SK-N-SH (cell line): ENCODE data around the gene TECPR2. TPM values are rescaled to one million over a fixed set of nuclear protein-coding genes. Genes with fewer than 3 reads are reported as not detected.

Experiments used
- CTCF ChIA-PET: fragments of 300-600, 350-600 bp; formaldehyde crosslinking; extraction: SDS; loops from one replicate; lab custom pipeline; 2021; lab: Yijun Ruan, JAX
- POLR2A ChIA-PET: fragments of 350-600 bp; sonication (Branson Sonifier 250); formaldehyde crosslinking; extraction: SDS; loops from one replicate; lab custom pipeline; 2020; ENCODE audit warnings: antibody characterized with exemption, inconsistent platforms; lab: Yijun Ruan, JAX
- DNase-seq: peaks from one replicate; pipeline ENCODE4 v3.0.0; 2012
- H2AFZ ChIP-seq: fragments of 200-600 bp; sonication (generic); 2 replicates; pipeline ENCODE4 v1.8.1; 2016; ENCODE audit warnings: antibody characterized with exemption, mild to moderate bottlenecking, low read depth
- H3F3A ChIP-seq: fragments of 200-600 bp; sonication (generic); replicated peaks from 2 replicates; pipeline ENCODE3; 2016; ENCODE audit warnings: antibody characterized with exemption, mild to moderate bottlenecking; ENCODE audit not compliant: insufficient read depth
- H3K27ac ChIP-seq, 2 experiments: fragments of 200-500 bp in 1 of 2; fragments of 200-600 bp in 1 of 2; sonication (Bioruptor generic) in 1 of 2; sonication (generic), shearing (Covaris generic) in 1 of 2; 2 replicates each; pipeline versions ENCODE4 v1.5.1 to v1.6.1; 2014 to 2016; ENCODE audit warnings: low read depth in 2 of 2, inconsistent platforms in 1 of 2, low read length in 1 of 2, mild to moderate bottlenecking in 1 of 2, mixed read lengths in 1 of 2
- H3K27me3 ChIP-seq: fragments of 200-600 bp; sonication (generic), shearing (Covaris generic); 2 replicates; pipeline ENCODE4 v1.6.1; 2016; ENCODE audit warnings: mixed run types; ENCODE audit not compliant: insufficient read depth
- H3K36me3 ChIP-seq, 2 experiments: fragments of 200-500 bp in 1 of 2; fragments of 200-600 bp in 1 of 2; sonication (Bioruptor generic) in 1 of 2; sonication (generic) in 1 of 2; replicated peaks in 1 of 2; 2 replicates each; pipeline versions ENCODE3 to v1.5.1; 2014 to 2016; ENCODE audit warnings: low read length in 1 of 2, mild to moderate bottlenecking in 1 of 2; ENCODE audit not compliant: insufficient read depth in 2 of 2, control insufficient read depth in 1 of 2
- H3K4me1 ChIP-seq, 2 experiments: fragments of 200-500 bp in 1 of 2; fragments of 200-600 bp in 1 of 2; sonication (Bioruptor generic) in 1 of 2; sonication (generic), shearing (Covaris generic) in 1 of 2; 2 replicates each; pipeline versions ENCODE4 v1.5.1 to v1.6.1; 2014 to 2016; ENCODE audit warnings: low read depth in 1 of 2, low read length in 1 of 2, mixed run types in 1 of 2; ENCODE audit not compliant: insufficient read depth in 2 of 2, control insufficient read depth in 1 of 2
- H3K4me2 ChIP-seq: fragments of 200-600 bp; sonication (generic), shearing (Covaris generic); 2 replicates; pipeline ENCODE4 v1.6.1; 2017; ENCODE audit warnings: mixed run types
- H3K4me3 ChIP-seq, 2 experiments: fragments of 200-500 bp in 1 of 2; fragments of 200-600 bp in 1 of 2; sonication (Bioruptor generic) in 1 of 2; sonication (generic), shearing (Covaris generic) in 1 of 2; 2 replicates each; pipeline versions ENCODE4 v1.5.1 to v1.8.1; 2014 to 2016; ENCODE audit warnings: low read depth in 2 of 2, inconsistent platforms in 1 of 2, low read length in 1 of 2, mild to moderate bottlenecking in 1 of 2, mixed read lengths in 1 of 2, moderate library complexity in 1 of 2
- H3K79me2 ChIP-seq: fragments of 200-600 bp; sonication (generic); 2 replicates; pipeline ENCODE4 v1.8.1; 2017; ENCODE audit warnings: mild to moderate bottlenecking; ENCODE audit not compliant: insufficient read depth
- H3K9ac ChIP-seq: fragments of 200-600 bp; sonication (generic); 2 replicates; pipeline ENCODE4 v1.6.1; 2017; ENCODE audit warnings: mixed run types
- H3K9me2 ChIP-seq: fragments of 200-600 bp; sonication (generic); 2 replicates; pipeline ENCODE4 v1.6.1; 2017; ENCODE audit warnings: mixed run types
- H3K9me3 ChIP-seq: fragments of 200-600 bp; sonication (generic); 2 replicates; pipeline ENCODE4 v1.6.1; 2017; ENCODE audit warnings: mixed run types, mild to moderate bottlenecking, moderate library complexity
- H4K20me1 ChIP-seq: fragments of 200-600 bp; sonication (generic); 2 replicates; pipeline ENCODE4 v1.6.1; 2017; ENCODE audit warnings: mild to moderate bottlenecking, mixed run types; ENCODE audit not compliant: insufficient read depth
- CHD2 ChIP-seq: fragments of 150-350 bp; IDR thresholded peaks from 2 replicates; pipeline ENCODE4 v1.6.1; 2018; ENCODE audit warnings: low read length; ENCODE audit not compliant: partially characterized antibody
- ELF1 ChIP-seq: IDR thresholded peaks from 2 replicates; pipeline ENCODE4 v1.4.0; 2012
- EP300 ChIP-seq, 2 experiments: IDR thresholded peaks; 2 replicates each; pipeline versions ENCODE4 v1.4.0 to v1.6.1; 2012; ENCODE audit warnings: borderline replicate concordance in 1 of 2, low read depth in 1 of 2, low read length in 1 of 2
- FOXJ3 ChIP-seq: sonication (generic); formaldehyde crosslinking; IDR thresholded peaks from 2 replicates; pipeline ENCODE4 v1.5.1; 2020; ENCODE audit warnings: mild to moderate bottlenecking, missing genetic modification reagents
- GATA2 ChIP-seq: sonication (generic); formaldehyde crosslinking; IDR thresholded peaks from 2 replicates; pipeline ENCODE4 v1.5.0; 2020; ENCODE audit warnings: mild to moderate bottlenecking, missing genetic modification reagents
- JUND ChIP-seq: IDR thresholded peaks from 2 replicates; pipeline ENCODE4 v1.4.0; 2012
- NRF1 ChIP-seq: IDR thresholded peaks from 2 replicates; pipeline ENCODE4 v1.6.1; 2012; ENCODE audit warnings: low read depth, mild to moderate bottlenecking, low read length
- POLR2AphosphoS5 ChIP-seq: IDR thresholded peaks from 2 replicates; pipeline ENCODE4 v1.6.1; 2012; ENCODE audit warnings: low read depth, low read length
- RCOR1 ChIP-seq: fragments of 150-350 bp; IDR thresholded peaks from 2 replicates; pipeline ENCODE4 v1.6.1; 2017; ENCODE audit warnings: antibody characterized with exemption, low read length
- TCF12 ChIP-seq: IDR thresholded peaks from 2 replicates; pipeline ENCODE4 v1.4.0; 2012
- TEAD4 ChIP-seq: IDR thresholded peaks from 2 replicates; pipeline ENCODE4 v1.4.0; 2012; ENCODE audit warnings: mild to moderate bottlenecking, borderline replicate concordance; ENCODE audit not compliant: insufficient read depth
- WGBS: methylation state at CpG from one replicate; pipeline ENCODE4 v1.1.6; 2017; ENCODE audit warnings: low lambda C conversion rate; 5-methylcytosine and 5-hydroxymethylcytosine counted together
- polyA plus RNA-seq, 3 experiments: library from polyadenylated mRNA; depleted of rRNA; stranded (reverse); fragments of >200 nt; gene quantifications; 2 replicates each; pipeline ENCODE4 v1.2.3, GENCODE V29; 2012
- TF ChIP-seq, protein P1 (sequence below): fragments of 150-350 bp; IDR thresholded peaks from 2 replicates; pipeline ENCODE4 v1.6.1; 2016; ENCODE audit warnings: mild to moderate bottlenecking, low read depth, low read length
- TF ChIP-seq, protein P2 (sequence below): IDR thresholded peaks from 2 replicates; pipeline ENCODE4 v1.4.0; 2012; ENCODE audit warnings: low read depth
- TF ChIP-seq, protein P3 (sequence below): IDR thresholded peaks from 2 replicates; pipeline ENCODE4 v1.4.0; 2012; ENCODE audit warnings: low read depth, borderline replicate concordance
- TF ChIP-seq, protein P4 (sequence below): IDR thresholded peaks from 2 replicates; pipeline ENCODE4 v1.6.1; 2012; ENCODE audit warnings: mild to moderate bottlenecking, low read depth, low read length, moderate library complexity

Gene TECPR2
- polyA plus RNA-seq, 1 of the 3 experiments (the other 2 are of a cell fraction) = 6.9 TPM

DNA sequence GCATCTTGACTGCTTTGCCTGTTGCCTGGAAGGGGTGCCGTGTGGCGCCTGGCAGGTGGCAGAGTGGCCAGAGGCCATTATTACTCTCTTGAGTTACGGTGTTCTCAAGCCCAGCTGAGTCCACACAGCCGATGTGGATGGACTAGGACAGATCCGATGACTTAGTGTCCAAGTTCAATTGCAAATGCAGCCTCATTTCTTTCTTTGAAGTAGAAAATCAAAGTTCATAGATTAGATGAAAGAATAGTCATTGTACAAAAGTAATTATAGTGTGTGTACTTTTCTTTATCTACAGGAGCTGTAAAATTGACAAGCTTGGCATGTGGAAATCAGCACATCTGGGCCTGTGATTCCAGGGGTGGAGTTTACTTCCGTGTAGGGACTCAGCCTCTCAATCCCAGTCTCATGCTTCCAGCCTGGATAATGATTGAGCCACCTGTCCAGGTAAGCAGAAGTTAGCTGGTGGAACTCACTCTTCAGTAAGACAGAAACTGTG, 102.2 kb downstream of the TECPR2 start:
- Histone ChIP-seq H3K27me3 (no peaks in the 10 kb centered on the region), H4K20me1 (no peaks in the 10 kb centered on the region), H2AFZ (no peak overlapping the region), H3K79me2 (no peaks in the 10 kb centered on the region), H3F3A (no peaks in the 10 kb centered on the region), H3K4me2 (no peak overlapping the region), H3K36me3 (peaks cover 15 to 16% of the 10 kb centered on the region in 2 experiments), H3K4me3 (no peak overlapping the region), H3K4me1 (no peaks in the 10 kb centered on the region), H3K27ac (no peak overlapping the region), H3K9me3 (no peaks in the 10 kb centered on the region), H3K9me2 (no peaks in the 10 kb centered on the region), H3K9ac (no peak overlapping the region)
- CTCF ChIA-PET = interaction anchor here (0.8 kb wide), 1 partner anchor 16 kb away, joined by 3 read pairs; no protein-coding TSS in a partner anchor
- TF ChIP-seq, protein P1, sequence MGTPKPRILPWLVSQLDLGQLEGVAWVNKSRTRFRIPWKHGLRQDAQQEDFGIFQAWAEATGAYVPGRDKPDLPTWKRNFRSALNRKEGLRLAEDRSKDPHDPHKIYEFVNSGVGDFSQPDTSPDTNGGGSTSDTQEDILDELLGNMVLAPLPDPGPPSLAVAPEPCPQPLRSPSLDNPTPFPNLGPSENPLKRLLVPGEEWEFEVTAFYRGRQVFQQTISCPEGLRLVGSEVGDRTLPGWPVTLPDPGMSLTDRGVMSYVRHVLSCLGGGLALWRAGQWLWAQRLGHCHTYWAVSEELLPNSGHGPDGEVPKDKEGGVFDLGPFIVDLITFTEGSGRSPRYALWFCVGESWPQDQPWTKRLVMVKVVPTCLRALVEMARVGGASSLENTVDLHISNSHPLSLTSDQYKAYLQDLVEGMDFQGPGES = no peak
- TF ChIP-seq CHD2 = no peak
- POLR2A ChIA-PET = no interaction called here
- 94% methylated on average over 6 of the region's 6 CpGs for WGBS
- no peak for DNase-seq

DNA sequence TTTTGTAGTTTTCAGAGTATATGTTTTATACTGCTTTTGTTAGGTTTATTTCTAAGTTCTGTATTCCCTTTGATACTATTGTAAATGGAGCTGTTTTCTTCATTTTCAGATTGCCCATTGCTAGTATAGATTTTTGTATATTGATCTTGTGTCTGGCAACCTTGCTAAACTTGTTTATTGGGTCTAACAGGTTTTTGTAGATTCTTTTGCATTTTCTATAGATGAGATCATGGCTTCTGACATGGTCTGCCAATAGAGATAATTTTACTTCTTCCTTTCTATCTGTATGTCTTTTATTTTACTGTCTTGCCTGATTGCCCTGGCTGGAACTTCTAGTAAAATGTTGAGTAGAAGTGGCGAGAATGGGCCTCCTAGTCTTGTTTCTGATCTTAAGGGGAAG, 106.5 kb downstream of the TECPR2 start:
- POLR2A ChIA-PET = no interaction called here
- H3K27ac ChIP-seq = no peak overlapping the region
- CTCF ChIA-PET = interaction anchor here (1.6 kb wide), 1 partner anchor 10 kb away, joined by 4 read pairs; no protein-coding TSS in a partner anchor
- H3K9me2 ChIP-seq = no peaks in the 10 kb centered on the region
- no peaks in the 10 kb centered on the region for H3K9me3 ChIP-seq
- H3K9ac ChIP-seq = no peak overlapping the region
- peaks cover 13 to 17% of the 10 kb centered on the region in 2 experiments for H3K36me3 ChIP-seq
- no peak overlapping the region for H2AFZ ChIP-seq
- WGBS = 84% methylated on average over 1 of the region's 1 CpG
- H3K4me3 ChIP-seq = no peak overlapping the region
- no peak for DNase-seq
- no peak overlapping the region for H3K4me2 ChIP-seq
- peaks cover 0 to 2% of the 10 kb centered on the region in 2 experiments; a peak in 1 of 4 replicates for H3K4me1 ChIP-seq
- no peaks in the 10 kb centered on the region for H3K27me3 ChIP-seq
- H4K20me1 ChIP-seq = no peaks in the 10 kb centered on the region
- no peak for TF ChIP-seq FOXJ3 (CRISPR knock-in tag)
- TF ChIP-seq, protein P2, sequence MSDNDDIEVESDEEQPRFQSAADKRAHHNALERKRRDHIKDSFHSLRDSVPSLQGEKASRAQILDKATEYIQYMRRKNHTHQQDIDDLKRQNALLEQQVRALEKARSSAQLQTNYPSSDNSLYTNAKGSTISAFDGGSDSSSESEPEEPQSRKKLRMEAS = no peak
- no peak for TF ChIP-seq GATA2 (CRISPR knock-in tag)
- TF ChIP-seq, protein P3, sequence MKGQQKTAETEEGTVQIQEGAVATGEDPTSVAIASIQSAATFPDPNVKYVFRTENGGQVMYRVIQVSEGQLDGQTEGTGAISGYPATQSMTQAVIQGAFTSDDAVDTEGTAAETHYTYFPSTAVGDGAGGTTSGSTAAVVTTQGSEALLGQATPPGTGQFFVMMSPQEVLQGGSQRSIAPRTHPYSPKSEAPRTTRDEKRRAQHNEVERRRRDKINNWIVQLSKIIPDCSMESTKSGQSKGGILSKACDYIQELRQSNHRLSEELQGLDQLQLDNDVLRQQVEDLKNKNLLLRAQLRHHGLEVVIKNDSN = no peak
- TF ChIP-seq POLR2AphosphoS5 = no peak
- no peak for TF ChIP-seq JUND
- no peak for TF ChIP-seq NRF1
- TF ChIP-seq ELF1 = no peak
- TF ChIP-seq, protein P4, sequence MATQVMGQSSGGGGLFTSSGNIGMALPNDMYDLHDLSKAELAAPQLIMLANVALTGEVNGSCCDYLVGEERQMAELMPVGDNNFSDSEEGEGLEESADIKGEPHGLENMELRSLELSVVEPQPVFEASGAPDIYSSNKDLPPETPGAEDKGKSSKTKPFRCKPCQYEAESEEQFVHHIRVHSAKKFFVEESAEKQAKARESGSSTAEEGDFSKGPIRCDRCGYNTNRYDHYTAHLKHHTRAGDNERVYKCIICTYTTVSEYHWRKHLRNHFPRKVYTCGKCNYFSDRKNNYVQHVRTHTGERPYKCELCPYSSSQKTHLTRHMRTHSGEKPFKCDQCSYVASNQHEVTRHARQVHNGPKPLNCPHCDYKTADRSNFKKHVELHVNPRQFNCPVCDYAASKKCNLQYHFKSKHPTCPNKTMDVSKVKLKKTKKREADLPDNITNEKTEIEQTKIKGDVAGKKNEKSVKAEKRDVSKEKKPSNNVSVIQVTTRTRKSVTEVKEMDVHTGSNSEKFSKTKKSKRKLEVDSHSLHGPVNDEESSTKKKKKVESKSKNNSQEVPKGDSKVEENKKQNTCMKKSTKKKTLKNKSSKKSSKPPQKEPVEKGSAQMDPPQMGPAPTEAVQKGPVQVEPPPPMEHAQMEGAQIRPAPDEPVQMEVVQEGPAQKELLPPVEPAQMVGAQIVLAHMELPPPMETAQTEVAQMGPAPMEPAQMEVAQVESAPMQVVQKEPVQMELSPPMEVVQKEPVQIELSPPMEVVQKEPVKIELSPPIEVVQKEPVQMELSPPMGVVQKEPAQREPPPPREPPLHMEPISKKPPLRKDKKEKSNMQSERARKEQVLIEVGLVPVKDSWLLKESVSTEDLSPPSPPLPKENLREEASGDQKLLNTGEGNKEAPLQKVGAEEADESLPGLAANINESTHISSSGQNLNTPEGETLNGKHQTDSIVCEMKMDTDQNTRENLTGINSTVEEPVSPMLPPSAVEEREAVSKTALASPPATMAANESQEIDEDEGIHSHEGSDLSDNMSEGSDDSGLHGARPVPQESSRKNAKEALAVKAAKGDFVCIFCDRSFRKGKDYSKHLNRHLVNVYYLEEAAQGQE = no peak
- no peak for TF ChIP-seq TEAD4
- TF ChIP-seq EP300 (IDR thresholded peaks at IDR 0.05; ENCODE audit: borderline replicate concordance in 1 of 2, low read depth in 1 of 2, low read length in 1 of 2) = no peak
- TF ChIP-seq TCF12 = no peak
- no peak for TF ChIP-seq RCOR1
- H3K79me2 ChIP-seq = no peaks in the 10 kb centered on the region
- H3F3A ChIP-seq = no peaks in the 10 kb centered on the region
